ENCODE results near the gene SIGLECL1. TPM values are rescaled to one million over a fixed set of nuclear protein-coding genes. Genes with fewer than 3 reads are reported as not detected.

The SIGLECL1 gene
- total and polyA plus RNA-seq, 2 experiments from 2014 or later, result not detected

- H3K4me2 ChIP-seq, result no peak overlapping the region
- H3K4me3 ChIP-seq, result no peak overlapping the region
- H3K4me1 ChIP-seq (ENCODE audit: insufficient read depth), result no peaks in the 10 kb centered on the region
- Mint-ChIP-seq H3K4me1 (no peaks in the 10 kb centered on the region), H3K27me3 (ENCODE audit: insufficient read depth, low read depth, poor library complexity) (peaks cover 6% of the 10 kb centered on the region), H3K9me3 (peaks cover 83% of the 10 kb centered on the region), H3K27ac (no peak overlapping the region), H3K4me3 (no peak overlapping the region), H3K36me3 (ENCODE audit: low read depth) (peaks cover 8% of the 10 kb centered on the region)
- H2AFZ ChIP-seq, result no peak overlapping the region
- no peak for DNase-seq (ENCODE audit: low spot score)
- H3K27me3 ChIP-seq (ENCODE audit: insufficient read depth), result no peaks in the 10 kb centered on the region
- H3F3A ChIP-seq (replicated peaks; ENCODE audit: low read depth), result no peaks in the 10 kb centered on the region
- TF ChIP-seq STAT1 (IDR thresholded peaks at IDR 0.05; ENCODE audit: unreplicated experiment) (no peak), REST (IDR thresholded peaks at IDR 0.05; ENCODE audit: unreplicated experiment) (no peak), NANOG (IDR thresholded peaks at IDR 0.05; ENCODE audit: borderline replicate concordance) (no peak), CREB1 (CRISPR knock-in tag; IDR thresholded peaks at IDR 0.05; ENCODE audit: low read depth) (no peak), EZH2phosphoT487 (IDR thresholded peaks at IDR 0.05; ENCODE audit: unreplicated experiment) (no peak), ZNF114 (CRISPR knock-in tag; IDR thresholded peaks at IDR 0.05) (no peak), EZH2 (IDR thresholded peaks at IDR 0.05; ENCODE audit: low read depth, unreplicated experiment) (no peak), POLR2AphosphoS5 (IDR thresholded peaks at IDR 0.05; ENCODE audit: low read depth) (no peak), JUNB (IDR thresholded peaks at IDR 0.05; ENCODE audit: unreplicated experiment) (no peak), CTCF (conservative IDR thresholded peaks at IDR 0.05; ENCODE audit: low read depth in 2 of 2) (no peak), ZNF331 (CRISPR knock-in tag; IDR thresholded peaks at IDR 0.05; ENCODE audit: low read depth) (no peak), ETS1 (IDR thresholded peaks at IDR 0.05) (no peak)
- TF ChIP-seq, protein P1, sequence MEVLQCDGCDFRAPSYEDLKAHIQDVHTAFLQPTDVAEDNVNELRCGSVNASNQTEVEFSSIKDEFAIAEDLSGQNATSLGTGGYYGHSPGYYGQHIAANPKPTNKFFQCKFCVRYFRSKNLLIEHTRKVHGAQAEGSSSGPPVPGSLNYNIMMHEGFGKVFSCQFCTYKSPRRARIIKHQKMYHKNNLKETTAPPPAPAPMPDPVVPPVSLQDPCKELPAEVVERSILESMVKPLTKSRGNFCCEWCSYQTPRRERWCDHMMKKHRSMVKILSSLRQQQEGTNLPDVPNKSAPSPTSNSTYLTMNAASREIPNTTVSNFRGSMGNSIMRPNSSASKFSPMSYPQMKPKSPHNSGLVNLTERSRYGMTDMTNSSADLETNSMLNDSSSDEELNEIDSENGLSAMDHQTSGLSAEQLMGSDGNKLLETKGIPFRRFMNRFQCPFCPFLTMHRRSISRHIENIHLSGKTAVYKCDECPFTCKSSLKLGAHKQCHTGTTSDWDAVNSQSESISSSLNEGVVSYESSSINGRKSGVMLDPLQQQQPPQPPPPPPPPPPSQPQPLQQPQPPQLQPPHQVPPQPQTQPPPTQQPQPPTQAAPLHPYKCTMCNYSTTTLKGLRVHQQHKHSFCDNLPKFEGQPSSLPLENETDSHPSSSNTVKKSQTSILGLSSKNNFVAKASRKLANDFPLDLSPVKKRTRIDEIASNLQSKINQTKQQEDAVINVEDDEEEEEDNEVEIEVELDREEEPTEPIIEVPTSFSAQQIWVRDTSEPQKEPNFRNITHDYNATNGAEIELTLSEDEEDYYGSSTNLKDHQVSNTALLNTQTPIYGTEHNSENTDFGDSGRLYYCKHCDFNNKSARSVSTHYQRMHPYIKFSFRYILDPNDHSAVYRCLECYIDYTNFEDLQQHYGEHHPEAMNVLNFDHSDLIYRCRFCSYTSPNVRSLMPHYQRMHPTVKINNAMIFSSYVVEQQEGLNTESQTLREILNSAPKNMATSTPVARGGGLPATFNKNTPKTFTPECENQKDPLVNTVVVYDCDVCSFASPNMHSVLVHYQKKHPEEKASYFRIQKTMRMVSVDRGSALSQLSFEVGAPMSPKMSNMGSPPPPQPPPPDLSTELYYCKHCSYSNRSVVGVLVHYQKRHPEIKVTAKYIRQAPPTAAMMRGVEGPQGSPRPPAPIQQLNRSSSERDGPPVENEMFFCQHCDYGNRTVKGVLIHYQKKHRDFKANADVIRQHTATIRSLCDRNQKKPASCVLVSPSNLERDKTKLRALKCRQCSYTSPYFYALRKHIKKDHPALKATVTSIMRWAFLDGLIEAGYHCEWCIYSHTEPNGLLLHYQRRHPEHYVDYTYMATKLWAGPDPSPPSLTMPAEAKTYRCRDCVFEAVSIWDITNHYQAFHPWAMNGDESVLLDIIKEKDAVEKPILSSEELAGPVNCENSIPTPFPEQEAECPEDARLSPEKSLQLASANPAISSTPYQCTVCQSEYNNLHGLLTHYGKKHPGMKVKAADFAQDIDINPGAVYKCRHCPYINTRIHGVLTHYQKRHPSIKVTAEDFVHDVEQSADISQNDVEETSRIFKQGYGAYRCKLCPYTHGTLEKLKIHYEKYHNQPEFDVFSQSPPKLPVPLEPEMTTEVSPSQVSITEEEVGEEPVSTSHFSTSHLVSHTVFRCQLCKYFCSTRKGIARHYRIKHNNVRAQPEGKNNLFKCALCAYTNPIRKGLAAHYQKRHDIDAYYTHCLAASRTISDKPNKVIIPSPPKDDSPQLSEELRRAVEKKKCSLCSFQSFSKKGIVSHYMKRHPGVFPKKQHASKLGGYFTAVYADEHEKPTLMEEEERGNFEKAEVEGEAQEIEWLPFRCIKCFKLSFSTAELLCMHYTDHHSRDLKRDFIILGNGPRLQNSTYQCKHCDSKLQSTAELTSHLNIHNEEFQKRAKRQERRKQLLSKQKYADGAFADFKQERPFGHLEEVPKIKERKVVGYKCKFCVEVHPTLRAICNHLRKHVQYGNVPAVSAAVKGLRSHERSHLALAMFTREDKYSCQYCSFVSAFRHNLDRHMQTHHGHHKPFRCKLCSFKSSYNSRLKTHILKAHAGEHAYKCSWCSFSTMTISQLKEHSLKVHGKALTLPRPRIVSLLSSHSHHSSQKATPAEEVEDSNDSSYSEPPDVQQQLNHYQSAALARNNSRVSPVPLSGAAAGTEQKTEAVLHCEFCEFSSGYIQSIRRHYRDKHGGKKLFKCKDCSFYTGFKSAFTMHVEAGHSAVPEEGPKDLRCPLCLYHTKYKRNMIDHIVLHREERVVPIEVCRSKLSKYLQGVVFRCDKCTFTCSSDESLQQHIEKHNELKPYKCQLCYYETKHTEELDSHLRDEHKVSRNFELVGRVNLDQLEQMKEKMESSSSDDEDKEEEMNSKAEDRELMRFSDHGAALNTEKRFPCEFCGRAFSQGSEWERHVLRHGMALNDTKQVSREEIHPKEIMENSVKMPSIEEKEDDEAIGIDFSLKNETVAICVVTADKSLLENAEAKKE (CRISPR knock-in tag; IDR thresholded peaks at IDR 0.05), result no peak
- H3K27ac ChIP-seq (ENCODE audit: low read depth), result no peak overlapping the region
- H3K36me3 ChIP-seq (ENCODE audit: insufficient read depth), result no peaks in the 10 kb centered on the region
- H3K9me2 ChIP-seq (ENCODE audit: insufficient read depth), result no peaks in the 10 kb centered on the region
- no peaks in the 10 kb centered on the region for H3K79me2 ChIP-seq (replicated peaks; ENCODE audit: insufficient read depth)
- ATAC-seq, result no peak
- no peaks in the 10 kb centered on the region for H4K20me1 ChIP-seq (replicated peaks; ENCODE audit: insufficient read depth)
Observed at GRCh38 chr19:51220996-51221395, 29.9 kb upstream of the SIGLECL1 start.

Data from GM23338 (cell line).